GM19467 (cell line): ENCODE data around the gene TLCD1.
"Not testable (repeated sequence)": the region's sequence is repeated elsewhere in the genome, so short reads cannot be mapped to it uniquely, and the experiment has no call there.

Source experiments
- ATAC-seq: cut with Tn5 transposase; IDR thresholded peaks from one replicate; pipeline ENCODE4 v1.9.1; 2021; ENCODE audit warnings: mild to moderate bottlenecking, moderate library complexity; ENCODE audit not compliant: unreplicated experiment

TLCD1 gene

DNA sequence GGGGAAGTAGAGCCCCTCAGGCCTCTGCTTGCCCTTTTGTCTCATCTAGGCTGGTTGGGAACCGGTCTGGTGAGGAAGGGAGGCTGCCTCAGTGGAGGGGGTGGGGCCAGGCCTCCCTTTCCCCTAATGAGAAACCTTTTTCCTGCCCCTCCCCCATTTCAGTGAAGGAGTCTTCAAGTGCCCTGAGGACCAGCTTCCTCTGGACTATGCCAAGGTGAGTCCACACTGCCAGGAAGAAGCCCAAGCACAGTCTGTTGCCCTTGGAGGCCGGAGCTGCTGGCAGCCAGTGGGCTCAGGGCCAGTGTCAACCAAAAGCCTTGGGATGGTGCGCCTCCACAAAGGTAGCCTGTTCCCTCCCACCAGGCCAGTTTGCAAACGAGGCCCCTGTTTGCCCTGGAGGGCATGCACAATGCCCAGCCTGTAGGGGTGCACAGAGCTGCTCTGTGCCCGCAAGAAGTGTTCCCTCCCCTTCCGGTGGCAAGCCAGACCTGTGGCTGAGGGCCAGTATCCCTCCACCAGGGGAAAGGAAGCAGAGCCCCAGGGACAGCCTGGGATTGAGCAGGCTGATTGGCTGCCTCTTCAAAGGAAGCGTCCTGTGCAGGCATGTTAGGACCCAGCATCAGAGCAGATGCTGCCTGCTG lies 21.1 kb upstream of the TLCD1 start:
- ATAC-seq = no peak

- no peak for ATAC-seq
Observed at GRCh38 chr17:28746611-28747050, 20.6 kb upstream of the TLCD1 start.

DNA sequence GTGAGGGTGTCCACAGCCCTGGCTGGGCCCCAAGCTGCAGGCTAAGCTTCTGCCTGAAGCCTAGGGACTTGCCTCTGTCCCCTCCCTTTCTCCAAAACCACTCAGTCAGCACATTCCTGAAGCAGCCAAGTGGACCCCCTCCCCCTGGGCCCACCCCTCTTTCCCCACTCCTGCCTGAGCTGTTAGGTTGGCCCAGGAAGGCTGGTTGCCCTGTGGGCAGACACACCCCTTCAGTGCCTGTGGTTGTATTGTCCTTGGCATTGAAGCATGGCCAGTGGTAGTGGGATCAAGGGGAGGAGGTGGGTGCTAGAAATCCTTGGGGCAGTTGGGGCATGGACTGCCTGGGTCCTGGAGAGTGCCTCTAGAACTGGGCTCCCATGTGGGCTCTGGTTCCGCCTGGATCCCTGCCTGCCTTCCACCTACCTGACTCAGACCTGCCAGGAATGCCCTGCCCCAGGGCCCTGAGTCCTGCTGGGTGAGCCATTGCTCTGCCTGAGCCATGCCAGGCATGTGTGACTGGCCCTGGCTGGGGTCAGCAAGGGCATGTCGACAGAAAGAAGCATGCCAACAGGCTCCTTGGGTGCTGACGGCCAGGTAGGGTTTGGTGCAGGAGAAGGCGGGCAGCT lies 19.9 kb upstream of the TLCD1 start:
- no peak for ATAC-seq

DNA sequence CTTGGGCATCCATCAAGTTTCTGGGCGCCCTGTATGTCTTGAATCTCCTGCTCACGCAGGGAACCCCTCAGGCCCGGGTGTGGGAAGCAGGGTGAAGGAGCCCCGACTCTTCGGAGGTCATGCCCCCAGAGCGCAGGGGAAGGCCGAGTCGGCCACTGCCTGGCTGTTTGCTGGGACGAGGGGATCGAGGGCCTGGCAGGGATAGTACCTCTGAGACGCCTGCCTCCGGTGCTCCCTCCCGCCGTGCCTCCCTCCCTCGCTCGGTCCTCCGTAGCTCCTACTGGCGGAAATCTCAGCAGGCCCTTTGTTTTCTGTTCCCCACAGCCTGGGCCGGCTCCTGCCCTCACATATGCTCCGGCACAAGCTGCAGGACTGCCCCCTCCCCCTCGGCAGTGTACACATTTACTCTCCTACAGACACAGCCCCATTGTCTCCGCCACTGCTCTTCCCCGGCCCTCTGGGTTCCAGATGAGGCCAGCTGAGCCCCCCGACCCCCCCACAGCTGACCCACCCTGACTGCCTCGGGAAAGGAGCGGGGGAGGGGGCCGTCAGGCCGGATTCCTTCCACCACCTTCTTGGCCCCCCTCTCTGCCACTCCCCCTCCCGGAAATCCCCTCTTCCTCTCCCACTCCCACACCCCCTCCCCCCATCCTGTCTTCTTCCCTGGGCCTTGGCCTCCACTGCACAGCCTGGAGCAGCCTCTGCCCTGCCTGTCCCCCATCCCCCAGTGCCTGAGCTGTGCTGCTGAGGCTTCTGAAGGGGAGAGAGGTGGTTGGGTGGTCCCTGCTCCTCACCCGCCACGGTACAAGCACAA lies 19.1 kb upstream of the TLCD1 start:
- ATAC-seq = no peak

- ATAC-seq = peak; percentile 16
Observed at GRCh38 chr17:28744104-28744971, 18.3 kb upstream of the TLCD1 start.

- ATAC-seq = peak; percentile 52
Observed at GRCh38 chr17:28743243-28744103, 17.4 kb upstream of the TLCD1 start, which contains the start of gene TRAF4. TRAF4 (plus strand) TSS chr17:28744011; CDS start chr17:28744113, 102 bp downstream.

DNA sequence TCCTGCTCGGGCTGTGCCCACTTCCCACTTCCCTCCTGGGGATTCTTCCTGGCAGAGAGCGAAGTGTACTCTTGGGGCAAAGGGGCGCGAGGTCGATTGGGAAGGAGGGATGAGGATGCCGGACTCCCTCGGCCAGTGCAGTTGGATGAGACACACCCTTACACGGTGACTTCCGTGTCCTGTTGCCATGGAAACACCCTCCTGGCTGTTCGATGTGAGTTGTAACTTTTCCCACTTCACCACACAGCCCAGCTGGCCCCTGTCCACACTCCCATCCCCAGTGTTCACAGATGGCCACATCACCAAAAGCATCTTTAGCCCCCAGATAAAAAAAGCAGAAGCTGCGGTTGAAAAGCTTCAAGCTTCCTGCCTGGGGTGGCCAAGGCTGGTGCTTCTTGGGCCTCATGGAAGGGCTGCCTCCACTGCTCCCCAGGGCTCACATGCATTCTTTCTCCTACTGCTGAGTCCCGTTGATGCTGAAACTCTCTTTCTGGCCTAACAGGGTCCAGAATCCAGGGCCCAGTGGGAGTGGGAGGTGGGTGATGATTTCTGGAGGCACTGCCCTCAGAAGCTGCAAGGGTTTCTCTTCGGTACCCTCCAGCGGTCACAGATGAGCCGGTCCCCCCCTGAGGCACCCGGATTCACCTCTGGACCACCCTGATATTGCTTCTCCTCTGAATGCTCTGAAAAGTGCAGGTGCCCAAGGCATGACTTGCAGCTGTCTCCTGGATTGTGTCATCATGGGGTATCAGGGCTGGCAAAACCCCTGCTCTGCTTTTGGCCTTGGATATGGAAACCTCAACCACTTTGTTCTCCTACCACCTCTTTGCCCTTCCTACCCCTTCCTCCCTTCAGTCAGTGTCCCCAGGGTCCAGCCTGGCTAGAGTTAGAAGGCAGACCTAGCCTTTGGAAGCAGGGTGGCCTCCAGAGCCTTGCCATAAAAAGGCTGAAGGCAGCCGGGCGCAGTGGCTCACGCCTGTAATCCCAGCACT lies 15.6 kb upstream of the TLCD1 start:
- no peak for ATAC-seq

- ATAC-seq = no peak
Observed at GRCh38 chr17:28740406-28741357, 14.6 kb upstream of the TLCD1 start.

DNA sequence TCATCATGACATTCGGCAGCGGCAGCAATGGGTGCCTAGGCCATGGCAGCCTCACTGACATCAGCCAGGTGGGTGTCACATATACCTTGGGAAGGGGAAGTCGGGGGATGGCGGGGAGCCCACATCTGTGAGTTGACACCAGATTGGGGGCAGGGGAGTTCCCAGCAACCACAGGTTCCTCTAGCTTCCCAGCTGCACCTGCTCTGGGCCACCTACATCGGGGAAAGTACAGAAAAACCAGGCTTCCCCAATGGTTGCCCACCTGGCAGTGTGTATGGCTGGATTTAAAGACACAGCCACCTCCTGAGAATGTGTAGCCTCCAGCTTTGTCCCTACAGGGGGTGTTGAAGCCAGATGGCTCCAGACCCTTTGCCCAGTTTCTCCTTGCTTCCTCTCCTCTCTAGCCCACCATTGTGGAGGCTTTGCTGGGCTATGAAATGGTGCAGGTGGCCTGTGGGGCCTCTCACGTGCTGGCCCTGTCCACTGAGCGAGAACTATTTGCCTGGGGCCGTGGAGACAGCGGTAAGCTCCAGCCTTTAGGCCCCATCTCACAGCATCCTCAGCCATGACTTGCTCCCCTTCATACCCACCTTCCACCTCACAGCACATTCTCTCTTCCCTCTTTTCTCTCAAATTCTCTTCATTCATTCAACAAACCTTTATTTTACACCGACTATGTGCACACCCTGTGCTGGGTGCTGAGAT lies 12.8 kb upstream of the TLCD1 start:
- no peak for ATAC-seq

GRCh38 chr17:28737770-28738679 lies 12.0 kb upstream of the TLCD1 start:
- peak; percentile 57 for ATAC-seq

GRCh38 chr17:28737316-28737715 lies 11.3 kb upstream of the TLCD1 start:
- ATAC-seq = no peak

- ATAC-seq = not testable (repeated sequence)
Observed at GRCh38 chr17:28735913-28736769, 10.1 kb upstream of the TLCD1 start.

DNA sequence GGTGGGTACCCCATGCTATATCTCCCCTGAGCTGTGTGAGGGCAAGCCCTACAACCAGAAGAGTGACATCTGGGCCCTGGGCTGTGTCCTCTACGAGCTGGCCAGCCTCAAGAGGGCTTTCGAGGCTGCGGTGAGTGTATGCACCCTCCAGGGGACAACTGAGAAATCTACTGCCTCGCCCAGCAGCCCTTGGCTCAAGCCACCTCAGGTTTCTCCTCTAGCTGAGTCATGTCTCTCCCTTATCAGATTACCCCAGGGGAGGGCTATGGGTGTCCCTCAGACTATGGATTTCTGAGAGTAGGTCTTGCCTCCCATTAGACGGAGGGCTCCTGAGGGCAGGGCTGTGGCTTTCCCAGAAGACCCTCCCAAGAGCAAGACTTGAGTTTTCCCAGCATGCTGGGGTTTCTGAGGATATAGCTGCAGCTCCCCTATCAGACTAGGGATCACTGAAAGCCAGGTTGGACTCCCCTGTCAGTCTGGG lies 9.2 kb upstream of the TLCD1 start:
- ATAC-seq = no peak

GRCh38 chr17:28734712-28735241 lies 8.7 kb upstream of the TLCD1 start:
- no peak for ATAC-seq

GRCh38 chr17:28733346-28733745 lies 7.3 kb upstream of the TLCD1 start:
- ATAC-seq = no peak
